ENCODE results near the gene SFT2D2.

SFT2D2 gene

DNA sequence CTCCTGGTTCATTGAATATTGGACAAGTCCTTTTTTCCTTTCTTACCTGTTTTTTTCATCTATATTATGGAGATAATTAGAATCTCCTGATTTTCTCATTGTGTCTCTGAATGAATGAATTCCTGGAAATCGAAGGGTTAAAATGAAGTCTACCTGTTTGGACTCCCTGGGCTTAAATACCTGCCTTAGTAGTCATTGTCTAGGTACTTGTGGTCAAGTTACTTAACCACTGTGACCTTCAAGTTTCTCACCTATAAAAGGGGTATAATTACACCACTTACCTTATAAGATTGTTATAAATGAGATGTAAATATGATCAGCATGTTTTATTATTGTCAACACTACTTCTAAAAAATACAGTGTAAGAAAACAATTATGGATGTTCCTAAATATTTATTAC is 45.8 kb downstream of the SFT2D2 start:
- DNase-seq = no peak

DNA sequence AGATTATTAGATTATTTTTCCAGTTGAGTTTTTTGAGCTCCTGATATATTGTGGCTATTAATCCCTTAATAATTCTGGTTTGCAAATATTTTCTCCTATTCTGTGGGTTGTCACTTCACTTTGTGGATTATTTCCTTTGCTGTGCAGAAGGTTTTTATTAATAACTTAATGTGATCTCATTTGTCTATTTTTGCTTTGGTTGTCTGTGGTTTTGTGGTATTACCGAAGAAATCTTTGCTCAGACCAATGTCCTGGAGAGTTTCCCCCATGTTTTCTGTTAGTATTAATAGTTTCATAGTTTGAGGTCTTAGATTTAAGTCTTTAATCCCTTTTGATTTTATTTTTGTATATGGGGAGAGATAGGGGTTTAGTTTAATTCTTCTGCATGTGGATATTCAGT is 47.8 kb downstream of the SFT2D2 start:
- no peak for DNase-seq

DNA sequence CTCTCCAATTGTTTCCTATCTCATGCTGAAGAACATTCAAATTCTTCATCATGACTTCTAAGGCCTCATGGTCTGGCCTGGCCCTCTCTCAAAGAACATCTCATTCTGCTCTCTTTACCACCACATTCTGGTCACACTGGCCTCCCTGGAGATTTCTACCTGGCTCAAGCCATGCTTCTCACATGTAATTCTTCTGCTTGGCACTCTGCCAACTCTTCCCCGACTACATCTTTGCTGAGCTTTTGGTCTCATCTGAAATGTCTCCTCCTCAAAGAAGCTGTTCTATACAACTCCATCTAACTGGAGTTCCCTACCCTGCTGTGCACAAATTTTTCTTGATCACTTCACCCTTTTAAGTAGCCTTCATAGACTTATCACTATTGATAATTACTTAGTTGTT is 53.4 kb downstream of the SFT2D2 start:
- DNase-seq = no peak

DNA sequence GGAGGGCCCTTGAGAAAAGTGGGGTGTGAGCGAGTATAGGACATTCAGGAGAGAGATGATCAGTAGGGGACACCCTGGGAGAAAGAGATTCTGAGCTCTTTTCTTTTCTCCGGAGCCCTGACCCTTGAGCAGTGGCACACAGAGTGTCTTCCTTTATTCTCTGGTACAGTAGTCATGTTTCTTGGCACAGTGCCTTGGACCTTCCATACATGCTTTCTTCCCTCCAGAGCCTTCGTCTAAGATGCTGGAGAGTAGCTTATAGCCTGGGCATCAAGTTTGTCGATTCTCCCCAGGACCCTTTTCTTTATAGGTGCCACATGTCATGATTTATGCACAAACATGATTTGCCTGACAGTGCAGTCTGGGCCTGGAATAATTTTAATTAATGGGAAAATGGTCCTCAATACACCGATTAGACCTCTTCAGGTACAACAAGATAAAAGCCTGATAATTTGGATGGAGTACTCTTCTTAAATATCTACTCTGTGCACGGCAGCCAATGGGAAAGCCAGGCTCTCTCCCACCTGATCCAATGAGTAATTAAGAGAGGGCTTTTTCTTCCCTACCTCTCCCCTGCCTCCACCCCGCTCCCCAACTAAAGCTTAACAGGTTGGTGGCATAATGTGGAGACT is 54.6 kb downstream of the SFT2D2 start, which contains the start of gene TBX19:
TBX19 (plus strand) TSS at position 582 of the 632 bp plus-strand sequence. CDS start 214 bp downstream, outside the sequence.
- DNase-seq = no peak

DNA sequence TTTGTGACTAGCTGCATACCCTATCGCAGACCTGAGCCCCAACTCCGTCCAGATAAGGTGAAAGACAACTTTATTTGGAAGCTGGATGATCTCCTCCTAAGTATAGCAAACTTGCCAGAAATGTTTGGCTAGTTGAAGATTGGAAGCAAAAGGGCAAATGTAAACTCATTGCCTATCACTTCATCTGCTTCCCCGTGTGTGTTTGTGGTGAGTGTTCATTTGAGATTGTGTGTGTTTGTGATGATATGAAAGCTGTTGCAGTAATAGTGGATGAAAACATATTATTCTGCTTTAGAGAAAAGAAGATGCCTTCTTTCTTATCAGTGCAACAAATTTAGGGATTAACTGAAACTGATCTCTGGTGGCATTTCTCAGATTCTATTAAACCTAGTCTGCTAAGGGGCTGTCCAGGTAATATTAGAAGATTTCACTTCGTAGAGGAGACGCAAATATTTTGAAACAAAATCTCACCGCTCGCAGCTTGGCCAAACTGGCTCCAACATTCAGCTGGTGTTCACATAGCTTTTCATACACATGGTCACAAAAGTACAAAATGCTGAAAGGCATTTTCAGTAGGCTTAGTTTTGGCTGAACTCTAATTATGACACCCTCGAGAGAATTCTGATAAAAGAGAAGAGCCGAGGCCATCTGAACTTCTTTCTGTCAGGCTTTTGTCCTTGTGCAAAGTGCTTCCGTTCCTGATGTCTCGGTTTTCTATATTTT is 56.0 kb downstream of the SFT2D2 start:
- DNase-seq = no peak

DNA sequence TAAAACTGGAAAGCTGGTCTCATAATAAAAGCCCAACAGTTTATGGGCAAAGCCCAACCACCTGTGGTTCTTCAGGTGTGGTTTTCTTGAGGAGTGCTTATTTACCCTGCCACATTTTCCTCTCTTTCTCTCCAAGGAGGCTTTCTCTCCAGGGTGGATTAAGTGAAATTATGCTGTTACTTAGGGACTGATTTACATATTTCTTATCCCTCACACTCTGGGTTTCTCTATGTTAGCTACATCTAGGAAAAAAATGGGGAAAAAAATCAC is 59.7 kb downstream of the SFT2D2 start:
- DNase-seq = no peak

DNA sequence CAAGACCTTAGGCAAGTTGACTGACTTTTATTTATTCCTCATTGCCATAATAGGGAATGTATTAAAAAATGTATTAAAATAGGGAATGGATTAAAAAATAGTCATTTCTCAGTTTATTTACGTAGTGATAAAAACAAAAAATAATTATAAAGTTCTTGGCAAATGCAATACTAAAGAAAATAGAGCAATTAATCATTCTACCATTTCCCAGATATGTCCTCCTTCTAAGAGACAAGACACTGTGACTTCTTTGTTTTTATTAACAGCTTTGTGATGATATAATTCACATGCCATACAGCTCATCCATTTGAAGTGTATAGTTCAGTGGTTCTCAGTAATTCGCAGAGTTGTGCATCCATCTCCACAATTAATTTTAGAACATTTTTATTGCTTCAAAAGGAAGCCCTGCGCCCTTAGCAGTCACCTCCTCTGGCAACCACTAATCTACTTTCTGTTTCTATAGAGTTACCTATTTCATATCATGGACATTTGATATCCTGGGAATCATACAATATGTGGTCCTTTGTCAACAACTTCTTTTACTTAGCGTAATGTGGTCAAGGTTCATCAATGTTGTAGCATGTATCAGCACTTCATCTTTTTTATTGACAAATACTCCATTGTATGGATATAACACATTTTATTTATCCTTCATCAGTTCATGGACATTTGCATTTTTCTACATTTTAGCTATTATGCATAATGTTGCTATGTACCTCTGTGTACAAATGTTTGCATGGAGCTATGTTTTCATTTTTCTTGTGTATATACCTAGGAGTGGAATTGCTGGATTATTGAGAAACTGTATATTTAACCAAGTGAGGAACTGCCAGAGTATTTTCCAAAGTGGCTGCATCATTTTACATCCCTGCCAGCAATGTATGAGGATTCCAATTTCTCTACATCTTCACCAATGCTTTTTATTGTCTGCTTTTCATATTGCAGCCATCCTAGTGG is 60.4 kb downstream of the SFT2D2 start:
- DNase-seq = no peak

DNA sequence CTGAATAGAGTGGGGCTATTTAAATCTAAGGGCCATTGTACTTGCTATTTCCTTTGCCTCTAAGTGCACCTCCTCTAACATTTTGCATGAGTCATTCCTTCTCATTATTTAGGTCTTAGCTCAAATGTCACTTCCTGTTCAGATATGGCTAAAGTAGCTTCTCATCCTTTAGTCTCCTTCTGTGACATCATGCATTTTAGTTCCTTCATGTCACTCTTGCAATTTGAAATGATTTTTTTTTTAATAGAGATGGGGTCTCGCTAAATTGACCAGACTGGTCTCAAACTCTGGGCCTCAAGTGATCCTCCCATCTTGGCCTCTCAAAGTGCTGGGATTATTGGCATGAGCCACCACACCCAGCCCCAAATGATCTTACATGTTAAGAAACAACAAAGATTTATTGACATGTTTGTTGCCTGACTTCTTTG is 61.4 kb downstream of the SFT2D2 start:
- no peak for DNase-seq

DNA sequence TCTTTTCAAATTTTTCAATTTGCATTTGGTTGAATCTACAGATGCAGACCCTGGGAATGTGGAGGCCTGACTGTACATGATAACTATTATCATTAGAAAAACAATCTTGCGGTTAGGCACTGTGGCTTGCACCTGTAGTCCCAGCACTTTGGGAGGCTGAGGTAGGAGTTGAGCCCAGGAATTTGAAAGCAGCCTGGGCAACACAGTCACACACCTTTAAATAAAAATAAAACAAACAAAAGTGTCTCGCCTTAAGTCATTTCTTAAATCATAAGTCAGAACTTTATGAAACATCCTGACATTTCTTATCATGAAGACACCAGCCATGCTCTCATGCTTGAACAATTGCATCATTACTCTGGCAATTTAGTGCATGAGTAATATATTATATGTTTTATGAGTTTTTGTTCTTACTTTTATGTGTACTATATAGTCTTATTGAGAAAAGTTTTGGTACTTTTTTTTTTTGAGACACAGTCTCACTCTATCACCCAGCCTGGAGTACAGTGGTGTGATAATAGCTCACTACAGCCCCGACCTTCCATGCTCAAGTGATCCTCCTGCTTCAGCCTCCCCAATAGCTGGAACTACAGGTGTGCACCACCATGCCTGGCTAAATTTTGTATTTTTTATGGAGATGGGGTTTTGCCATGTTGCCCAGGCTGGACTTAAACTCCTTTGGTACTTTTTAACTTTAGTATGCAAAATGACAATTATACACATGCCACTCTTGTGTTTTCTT is 62.7 kb downstream of the SFT2D2 start:
- DNase-seq = no peak

DNA sequence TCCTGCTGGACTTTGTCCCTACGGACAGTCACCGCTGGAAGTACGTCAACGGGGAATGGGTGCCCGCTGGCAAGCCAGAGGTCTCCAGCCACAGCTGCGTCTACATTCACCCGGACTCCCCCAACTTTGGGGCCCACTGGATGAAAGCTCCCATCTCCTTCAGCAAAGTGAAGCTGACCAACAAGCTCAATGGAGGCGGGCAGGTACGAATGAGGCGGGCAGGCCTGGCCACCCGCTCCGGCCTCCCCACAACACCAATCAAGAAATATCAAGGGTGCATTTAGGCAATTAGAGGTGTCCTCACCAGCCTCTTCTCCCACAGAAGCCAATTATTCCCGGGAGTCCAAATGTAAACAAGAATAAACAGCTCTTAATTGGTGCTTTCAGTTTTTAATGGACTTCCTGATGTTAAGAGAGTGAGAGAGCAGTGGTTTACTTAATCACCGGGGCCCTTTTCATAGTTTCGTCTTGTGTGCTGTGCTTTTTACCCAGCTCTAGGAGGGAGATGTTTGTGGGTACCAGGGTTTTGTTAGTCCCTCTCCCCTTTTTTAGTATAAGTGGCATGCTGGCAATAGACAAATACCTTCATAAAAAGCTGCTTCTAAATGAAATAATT is 65.5 kb downstream of the SFT2D2 start:
- no peak for DNase-seq

DNA sequence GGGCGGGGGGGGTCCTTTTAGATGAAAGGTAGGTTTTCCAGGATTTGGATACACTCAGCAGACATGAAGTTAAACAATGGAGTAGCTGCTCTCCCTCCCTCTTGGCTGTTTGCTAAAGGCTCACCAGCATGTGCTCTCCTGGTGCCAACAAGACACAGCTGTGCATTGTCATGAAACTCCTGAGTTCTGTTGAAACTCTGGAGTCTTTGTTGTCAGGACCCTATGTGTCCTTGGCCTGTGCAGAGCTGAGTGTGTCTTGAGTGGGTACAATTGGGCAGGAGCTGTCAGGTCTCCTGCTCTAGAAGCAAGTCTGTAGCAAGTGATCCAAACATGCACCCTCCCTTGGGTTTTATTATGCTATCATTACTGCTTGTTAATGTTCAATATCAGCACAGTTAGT is 67.6 kb downstream of the SFT2D2 start:
- no peak for DNase-seq

DNA sequence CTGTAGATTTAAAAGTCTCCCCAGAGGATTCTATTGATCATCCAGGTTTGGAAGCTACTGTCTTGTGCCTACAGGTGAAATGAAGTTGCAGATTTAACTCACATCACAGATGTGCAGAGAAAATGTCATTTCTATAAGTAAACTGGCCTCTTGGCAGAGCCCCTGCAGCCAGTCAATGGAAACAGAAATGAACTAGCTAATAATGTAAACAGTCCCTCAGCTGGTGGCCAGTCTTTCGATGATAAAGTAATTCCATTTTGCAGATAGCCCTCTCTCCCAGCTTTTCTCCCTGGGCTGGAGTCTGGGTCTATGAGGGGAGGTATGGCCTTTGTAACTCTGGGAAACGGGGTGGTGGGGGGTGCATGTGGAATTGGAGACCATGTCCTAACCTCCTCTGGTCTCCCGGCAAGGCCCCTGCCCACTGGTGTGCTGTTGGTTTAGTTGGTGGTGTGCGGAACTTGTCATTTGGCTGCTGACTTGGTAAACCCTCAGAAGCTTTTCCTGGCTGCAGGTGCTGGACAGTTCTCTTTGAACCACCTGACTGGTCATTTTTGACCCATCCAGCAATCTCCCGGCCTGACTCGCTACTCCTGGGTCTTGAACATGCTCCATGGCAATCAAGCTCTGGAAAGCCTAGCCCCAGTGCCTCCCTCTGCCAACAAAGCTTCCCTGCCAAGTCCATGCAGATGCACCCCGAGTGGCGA is 69.8 kb downstream of the SFT2D2 start:
- no peak for DNase-seq

DNA sequence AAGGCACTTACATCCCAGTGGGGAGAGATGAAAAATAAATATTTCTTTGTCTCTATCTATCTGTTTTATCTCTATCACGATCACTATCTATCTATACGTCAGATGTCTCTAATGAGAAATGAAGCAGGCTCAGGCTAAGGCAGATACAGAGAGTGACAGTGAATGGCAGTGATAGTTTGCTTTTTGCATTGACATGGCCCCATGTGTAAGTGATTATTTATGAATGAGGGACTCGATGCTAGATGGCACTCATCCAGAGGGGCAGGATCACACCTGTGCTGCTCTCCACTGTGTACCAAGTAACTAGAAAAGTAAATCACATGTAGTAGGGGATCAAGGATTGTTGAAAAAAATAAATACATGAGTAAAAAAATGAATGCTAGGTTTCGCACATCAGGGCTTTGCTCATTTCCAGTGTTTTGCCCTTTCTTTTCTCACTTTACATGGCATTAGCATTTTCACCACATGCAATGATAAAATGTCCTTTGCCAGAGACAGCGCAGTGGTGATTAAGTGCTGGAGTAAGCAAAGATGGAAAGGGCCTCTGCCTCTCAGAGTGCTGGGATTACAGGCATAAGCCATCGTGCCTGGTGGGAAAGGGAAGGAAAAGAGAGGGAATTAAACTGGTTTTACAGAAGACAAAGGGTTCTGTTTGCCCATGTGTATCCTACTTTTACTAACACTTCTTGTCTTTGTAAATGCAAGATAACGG is 71.4 kb downstream of the SFT2D2 start:
- no peak for DNase-seq

DNA sequence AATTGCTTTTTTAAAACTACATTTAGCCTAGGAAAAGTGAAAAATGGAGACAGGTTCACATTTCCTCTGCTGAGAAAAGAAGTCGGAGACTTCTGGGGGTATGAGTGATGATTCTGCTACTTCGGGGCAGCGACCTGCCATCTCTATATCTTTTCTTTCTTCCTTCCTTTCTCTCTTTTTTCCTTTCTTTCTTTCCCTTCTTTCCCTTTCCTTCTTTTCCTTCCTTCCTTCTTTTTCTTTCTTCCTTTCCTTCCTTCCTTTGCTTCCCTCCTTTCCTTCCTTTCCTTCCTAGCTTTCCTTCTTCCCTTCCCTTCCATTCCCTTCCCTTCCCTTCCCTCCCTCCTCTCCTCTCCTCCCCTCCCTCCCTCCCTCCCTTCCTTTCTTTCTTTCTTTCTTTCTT is 72.6 kb downstream of the SFT2D2 start:
- DNase-seq = no peak

DNA sequence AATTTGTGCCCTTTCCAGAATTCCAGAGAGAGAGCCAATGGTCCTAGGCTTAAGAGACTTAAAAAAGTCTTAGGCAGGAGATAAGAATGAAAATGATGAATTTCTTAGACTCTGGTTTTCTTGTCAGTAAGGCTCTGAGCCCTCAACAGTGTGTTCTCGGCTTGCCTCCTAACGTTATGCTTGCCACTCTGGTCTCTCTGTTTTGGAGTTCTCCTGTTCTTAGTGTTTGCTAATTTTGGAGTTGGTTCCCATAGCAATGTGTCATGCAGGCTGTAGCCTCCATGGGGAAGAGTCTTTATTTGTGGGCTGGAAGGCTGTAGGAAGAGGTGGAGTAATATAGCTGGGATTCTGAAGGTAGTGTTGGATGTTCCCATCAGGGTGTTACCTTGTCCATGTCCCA is 74.8 kb downstream of the SFT2D2 start:
- DNase-seq = no peak

DNA sequence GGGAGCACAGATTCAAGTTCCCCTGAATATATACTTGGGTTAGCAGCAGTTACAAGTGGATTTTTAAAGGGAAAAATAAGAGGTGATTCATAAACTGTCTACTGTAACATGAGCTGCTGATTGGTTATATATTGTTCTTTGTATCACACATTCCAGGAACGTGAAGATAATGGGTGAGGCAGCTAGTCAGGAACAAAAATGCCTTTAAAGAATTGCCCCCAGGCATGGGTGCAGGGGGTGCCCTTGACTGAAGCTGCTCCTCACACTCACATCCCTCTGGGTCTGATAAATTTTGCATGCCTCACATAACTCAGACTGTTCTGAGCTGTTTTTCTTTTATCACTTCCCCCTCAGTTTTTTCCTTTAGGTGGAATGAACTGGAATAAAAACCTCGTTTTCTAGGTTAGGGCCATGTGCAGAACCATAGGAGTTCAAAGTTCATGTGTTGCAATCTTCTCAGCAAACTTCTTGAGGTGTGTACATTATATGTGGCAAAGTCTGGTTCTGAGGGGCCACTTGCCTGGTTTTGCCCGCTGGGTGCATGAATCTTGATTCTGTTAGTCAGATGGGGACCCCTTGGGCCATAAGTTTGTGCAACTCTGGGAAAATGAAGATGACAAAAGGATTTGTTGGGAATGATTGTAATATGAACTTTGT is 76.0 kb downstream of the SFT2D2 start:
- no peak for DNase-seq

Data from stimulated activated CD4-positive, alpha-beta T cell treated with anti-CD3 and anti-CD28 coated beads, Interleukin-1b, Interleukin-23, amount 100 ng/mL, for 48 hours (primary cell).